OCI-LY7 (cell line): ENCODE measurements around the gene IRF2BP2.

ENCODE experiments used
- CTCF ChIP-seq: fragments of 200-600 bp; sonication (generic); conservative IDR thresholded peaks from 2 replicates; pipeline ENCODE4 v1.5.1; 2014; ENCODE audit warnings: mild to moderate bottlenecking, antibody characterized with exemption, low read length, moderate library complexity, mixed read lengths
- EZH2phosphoT487 ChIP-seq: fragments of 200-600 bp; sonication (generic); IDR thresholded peaks from 2 replicates; pipeline ENCODE4 v1.6.1; 2018; ENCODE audit warnings: low read depth, borderline replicate concordance, mild to moderate bottlenecking, mixed run types, antibody characterized with exemption, low read length, moderate library complexity, mixed read lengths

DNA sequence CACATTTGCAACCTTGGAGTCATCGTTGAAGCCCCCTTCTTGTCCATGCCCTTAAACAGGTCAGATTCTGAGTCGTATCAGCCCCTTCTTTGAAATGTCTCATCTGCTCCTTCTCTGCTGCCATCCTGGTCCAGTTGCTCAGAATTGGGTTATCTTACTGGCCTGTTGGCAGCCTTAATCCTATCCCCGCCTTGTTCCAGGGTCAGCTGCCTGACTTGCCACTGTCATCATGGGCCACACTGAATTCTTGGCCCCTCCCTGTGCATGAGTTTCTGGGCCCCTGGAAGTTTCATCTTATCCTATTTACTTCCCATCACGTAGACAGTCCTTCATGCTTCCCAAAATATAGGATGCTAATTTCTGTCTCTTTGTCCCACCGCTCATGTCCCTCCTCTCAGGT is 23.7 kb downstream of the IRF2BP2 start:
- TF ChIP-seq CTCF (no peak), EZH2phosphoT487 (no peak)
